Stimulated activated CD8-positive, alpha-beta memory T cell treated with anti-CD3 and anti-CD28 coated beads, Interleukin-2, amount 100 ng/mL, for 1 hour (primary cell): ENCODE results near the gene ARHGEF39.
"Not testable (repeated sequence)": the region's sequence is repeated elsewhere in the genome, so short reads cannot be mapped to it uniquely, and the experiment has no call there.

Source experiments
- DNase-seq, 2 donors: peaks; one replicate each; pipeline ENCODE4 v3.0.0-alpha.2; 2020; ENCODE audit warnings: low read depth in 2 of 2

ARHGEF39 gene

DNA sequence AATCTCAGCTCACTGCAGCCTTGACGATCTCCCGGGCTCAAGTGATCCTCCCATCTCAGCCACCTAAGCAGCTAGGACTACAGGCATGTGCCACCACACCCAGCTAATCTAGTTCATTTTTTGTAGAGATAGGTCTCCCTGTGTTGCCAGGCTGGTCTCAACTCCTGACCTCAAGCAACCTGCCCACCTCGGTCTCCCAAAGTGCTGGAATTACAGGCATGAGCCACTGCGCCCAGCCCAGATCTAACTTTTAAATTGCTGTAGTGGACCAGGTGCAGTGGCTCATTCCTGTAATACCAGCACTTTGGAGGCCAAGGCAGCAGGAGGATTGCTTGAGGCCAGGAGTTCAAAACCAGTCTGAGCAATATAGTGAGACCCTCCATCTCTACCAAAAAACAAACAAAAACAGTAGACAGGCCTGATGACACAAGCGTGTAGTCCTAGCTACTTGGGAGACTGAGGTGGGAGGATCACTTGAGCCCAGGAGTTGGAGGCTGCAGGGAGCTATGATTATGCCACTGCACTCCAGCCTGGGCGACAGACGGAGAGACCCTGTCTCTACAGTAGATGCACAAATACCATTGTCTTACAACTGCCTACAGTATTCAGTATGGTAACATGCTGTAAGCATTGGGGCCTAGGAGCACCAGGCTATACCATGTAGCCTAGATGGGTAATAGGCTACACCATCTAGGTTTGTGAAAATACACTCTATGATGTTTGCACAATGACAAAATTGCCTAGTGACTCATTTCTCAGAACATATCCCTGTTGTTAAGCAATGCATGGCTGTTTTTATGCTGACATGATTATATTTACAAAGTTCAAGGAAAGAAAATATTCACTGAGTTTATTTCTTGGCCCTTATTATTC lies 12.8 kb downstream of the ARHGEF39 start:
- DNase-seq: no peak

DNA sequence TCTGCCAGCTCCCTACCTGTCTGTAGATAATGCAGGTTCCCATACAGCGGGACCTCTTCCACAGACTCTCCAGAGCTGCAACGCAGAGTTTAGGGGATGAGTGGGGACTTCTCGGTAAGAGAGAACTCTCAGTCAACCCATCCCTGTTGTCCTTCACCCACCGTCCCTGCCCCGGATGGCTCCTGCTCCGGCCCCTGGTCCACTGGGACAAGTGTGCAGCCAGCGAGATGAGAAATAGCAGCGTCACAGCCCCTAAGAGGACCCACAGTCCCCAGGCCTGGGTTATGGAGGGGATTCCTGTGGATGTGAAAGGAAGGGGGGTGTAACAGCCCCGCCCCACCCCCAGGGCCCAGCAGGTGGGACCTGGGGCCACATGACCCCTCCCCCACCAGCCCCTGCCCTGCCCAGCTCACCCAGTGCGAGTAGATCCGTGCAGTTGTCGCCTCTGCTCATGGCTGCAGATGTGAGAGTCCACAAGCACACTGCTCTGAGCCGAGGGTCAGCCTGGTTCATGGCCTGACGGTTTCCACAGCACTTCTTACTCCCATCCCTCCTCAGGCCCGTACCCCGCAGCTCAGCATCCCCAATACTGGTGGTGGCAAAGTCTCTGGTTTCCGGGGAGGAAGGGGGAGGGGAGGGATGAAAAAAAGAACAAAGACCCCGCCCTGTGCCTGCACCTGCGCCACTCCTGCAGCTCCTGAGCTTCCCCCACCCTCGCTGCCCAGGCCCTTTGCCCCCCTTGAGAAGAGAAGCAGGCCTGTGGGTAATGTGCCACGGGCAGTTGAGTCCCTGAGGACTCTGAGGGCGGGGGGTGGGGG lies 14.4 kb downstream of the ARHGEF39 start, which contains the start of gene SIT1:
Gene SIT1, minus strand, starts transcription at position 591 of the 818 bp plus-strand sequence. Its CDS starts 78 bp downstream, at position 513.
- no peak for DNase-seq

DNA sequence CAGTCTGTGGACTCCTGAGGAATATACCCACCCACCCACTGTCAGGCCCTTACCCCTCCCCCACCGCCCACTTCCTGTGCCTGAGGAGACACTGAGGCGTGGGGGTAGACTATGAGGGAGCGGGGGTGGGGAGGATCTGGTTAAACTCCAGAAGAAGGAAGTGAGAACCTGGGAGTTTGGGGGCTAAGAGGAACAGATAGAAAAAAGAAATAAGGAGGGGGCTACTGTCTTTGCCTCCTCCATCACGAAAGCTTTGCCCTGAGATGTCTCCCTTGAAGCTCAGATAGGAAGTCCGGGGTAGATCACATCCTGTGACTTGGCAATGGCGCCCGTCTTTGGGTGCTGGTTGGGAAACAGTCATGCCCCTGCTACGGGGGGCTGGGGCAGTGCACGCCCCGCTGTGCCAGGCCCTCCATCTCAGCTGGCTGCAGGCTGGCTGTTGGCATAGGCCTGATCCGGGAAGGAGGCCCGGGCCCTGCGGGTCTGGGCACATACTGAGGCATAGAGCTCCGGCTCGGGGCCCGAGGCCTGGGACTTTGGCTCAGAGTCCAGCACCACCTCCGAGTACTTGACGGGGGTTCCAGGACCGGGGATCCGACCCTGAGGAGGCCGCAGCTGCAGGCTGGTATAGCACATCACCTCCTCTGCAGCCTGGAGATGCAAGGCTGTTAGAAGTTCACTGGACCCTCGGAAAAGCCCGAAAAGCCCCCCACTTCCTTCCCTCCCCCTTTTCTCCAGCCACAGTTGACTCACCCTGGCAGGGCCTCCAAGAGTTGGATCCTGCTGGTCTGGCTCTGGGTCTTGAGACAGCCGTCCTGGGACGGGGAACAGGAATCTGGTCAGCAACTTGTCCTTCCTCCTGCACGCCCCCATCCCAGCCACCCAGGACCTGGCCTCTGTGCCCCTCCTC lies 15.3 kb downstream of the ARHGEF39 start:
- DNase-seq: no peak

DNA sequence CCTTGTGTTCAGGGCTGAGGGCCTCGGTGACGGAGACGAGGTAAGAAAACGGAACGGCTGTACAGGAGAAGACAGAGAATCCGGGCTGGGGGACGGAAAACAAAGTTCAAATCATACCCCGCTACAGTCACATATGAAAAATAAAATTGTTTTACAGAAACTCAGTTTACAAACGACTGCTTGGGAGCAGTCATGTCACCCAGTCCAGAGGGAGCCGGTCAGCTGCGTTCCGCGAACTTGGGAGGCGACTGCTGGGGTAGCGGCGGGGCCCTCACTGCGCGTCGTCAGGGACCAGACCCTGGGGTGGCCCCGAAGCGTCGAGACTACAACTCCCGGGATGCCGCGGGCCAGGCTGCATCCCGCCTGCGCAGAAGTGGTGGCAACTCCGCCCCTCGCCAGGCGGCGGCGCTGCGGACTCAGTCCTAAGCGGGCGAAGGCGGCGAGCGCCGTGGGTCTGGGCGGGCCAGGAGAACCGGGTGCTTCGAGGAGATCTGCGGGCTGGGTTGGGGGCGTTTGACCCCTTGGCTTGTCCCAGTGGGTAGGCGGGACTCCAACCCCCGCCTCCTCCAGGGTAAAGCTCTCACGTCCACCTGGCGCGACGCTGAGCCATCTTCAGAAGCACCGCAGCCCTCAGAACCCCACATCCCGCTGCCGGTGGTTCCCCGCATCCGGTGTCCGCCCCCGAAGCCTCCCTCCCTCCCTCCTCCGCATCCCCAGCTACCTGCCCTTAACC lies 18.3 kb downstream of the ARHGEF39 start:
- DNase-seq: peak; percentile 81 to 83

DNA sequence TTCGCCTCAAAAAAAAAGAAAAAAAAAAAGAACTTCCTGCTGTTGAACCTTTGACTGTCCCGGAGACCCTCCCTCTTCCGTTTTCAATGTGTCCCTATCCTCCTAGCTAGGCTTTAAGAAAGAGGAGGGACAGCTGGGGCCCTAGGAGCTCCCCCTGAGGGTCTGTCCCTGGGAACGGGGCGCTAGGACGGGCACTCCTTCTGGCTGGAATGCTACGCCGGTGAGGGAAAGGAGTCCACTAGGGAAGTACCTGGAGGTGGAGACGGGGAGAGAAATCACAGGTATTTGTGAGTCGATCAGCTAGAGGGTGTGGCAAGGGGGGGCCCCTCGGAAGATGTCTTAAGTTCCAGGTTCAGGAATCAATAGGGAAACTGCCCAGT lies 18.9 kb downstream of the ARHGEF39 start:
- DNase-seq: no peak

DNA sequence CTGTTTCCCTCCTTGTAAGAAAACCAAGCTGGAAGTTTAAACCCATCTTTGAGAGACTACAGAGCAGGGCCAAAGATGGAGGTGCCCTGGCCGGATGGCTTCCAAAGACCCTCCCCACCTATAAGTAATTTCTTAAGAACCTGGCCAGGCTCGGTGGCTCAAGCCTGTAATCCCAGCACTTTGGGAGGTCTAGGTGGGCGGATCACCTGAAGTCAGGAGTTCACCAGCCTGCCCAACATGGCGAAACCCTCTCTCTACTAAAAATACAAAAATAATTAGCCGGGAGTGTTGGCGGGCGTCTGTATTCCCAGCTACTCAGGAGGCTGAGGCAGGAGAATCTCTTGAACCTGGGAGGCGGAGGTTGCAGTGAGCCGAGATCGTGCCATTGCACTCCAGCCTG lies 19.3 kb downstream of the ARHGEF39 start:
- DNase-seq: not testable (repeated sequence)

DNA sequence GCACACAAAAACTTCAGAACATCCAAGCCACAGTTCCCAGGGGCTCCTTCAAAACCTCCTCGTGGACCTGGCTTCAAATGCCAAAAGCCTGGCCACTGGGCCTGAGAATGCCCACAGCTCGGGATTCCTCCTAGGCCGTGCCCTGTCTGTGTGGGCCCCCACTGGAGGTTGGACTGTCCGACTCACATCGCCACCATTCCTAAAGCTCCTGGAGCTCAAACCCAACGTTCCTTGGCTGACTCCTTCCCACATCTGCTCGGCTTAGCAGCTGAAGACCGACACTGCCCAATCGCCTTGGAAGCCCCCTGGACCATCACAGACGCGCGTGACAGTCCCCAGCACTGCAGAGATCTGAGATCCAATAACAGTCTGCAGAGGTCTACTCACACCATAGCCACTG lies 21.9 kb downstream of the ARHGEF39 start:
- no peak for DNase-seq

DNA sequence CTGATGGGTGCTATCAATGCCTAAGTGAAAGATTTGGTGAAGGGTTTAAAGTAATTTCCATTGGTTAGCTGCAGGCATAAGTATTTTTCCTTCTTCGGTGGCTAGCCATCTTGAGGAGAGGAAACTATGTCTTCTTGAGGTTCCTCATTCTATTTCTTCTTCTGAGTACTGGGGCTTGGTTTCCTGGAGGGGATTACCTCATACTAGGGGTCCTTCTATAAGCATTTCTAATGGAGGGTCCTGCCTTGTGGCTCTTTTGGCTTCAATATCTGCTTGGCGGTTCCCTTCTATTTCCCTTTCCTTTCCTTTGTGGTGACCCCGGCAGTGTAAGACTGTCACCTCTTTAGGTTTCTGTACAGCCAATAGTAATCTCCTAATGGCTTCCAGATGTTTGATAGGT lies 23.5 kb downstream of the ARHGEF39 start:
- DNase-seq: not testable (repeated sequence)

DNA sequence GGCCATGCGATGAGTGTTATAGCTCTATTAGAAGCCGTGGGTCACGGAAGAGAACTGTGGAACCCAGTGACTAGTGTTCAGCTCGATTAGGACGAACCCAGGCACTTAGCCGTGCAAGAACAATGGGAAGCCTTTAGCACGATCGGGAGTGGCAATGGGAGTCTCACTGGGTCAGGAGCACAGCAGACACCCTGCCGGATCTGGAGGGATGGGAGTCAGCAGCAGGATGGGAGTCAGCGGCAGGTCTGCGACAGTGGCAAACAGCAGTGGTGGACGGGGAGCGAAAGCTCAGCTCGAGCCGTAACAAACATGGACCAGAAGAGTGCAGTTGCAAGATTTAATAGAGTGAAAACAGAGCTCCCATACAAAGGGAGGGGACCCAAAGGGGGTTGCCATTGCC lies 24.6 kb downstream of the ARHGEF39 start:
- not testable (repeated sequence) for DNase-seq

DNA sequence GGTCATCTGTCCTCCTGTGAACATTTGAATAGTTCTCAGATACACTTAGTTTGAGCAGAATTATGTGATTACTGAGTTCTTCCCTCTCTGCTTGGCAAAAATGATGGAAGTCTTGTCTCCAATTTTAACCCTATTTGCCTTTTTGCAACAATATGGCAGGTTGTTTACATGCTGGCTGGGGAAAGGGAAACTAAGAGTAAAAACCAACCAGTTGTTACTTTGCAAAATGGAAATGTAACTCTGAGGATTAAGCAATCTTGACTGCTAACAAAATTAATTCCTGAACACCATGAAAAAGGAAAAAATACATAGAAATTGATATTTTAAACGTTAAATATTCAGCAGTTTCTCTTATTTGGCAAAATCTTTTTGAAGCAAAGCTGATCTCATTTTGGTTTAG lies 25.4 kb downstream of the ARHGEF39 start:
- DNase-seq: no peak

DNA sequence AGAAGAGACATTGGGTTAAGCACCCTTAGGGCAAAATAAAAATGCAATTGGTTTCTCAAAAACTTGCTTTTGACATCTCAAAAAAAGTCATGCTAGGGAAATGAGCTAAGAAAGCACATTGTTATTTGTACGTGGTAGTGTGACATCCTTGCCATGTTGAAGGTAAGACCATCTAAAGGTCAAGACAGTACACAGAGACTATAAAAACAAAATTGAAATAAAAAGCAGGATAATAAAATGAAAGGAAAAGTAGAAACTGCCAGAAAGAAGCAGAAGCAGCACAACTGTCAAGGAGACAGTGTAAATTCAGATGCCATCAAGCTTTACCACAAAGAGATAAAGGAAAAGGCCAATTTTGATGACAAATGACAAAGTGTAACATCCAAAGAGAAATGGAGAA lies 25.8 kb downstream of the ARHGEF39 start:
- DNase-seq: not testable (repeated sequence)

DNA sequence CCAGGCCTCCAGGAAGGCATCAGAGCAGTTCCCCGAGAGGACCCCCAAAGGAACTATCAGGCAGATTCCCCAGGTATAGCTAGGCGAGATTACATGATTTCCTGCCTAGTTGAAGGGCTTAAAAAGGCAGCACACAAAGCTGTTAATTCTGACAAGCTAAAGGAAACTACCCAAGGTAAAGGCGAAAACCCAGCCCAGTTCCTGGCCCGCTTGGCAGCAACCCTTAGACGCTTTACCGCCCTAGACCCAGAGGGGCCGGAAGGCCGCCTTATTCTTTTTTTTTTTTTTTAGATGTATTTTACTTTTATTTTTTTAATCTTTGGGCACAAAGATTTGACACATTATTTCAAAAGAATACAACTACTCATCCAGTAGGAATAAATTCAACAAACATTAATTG lies 26.2 kb downstream of the ARHGEF39 start:
- not testable (repeated sequence) for DNase-seq

DNA sequence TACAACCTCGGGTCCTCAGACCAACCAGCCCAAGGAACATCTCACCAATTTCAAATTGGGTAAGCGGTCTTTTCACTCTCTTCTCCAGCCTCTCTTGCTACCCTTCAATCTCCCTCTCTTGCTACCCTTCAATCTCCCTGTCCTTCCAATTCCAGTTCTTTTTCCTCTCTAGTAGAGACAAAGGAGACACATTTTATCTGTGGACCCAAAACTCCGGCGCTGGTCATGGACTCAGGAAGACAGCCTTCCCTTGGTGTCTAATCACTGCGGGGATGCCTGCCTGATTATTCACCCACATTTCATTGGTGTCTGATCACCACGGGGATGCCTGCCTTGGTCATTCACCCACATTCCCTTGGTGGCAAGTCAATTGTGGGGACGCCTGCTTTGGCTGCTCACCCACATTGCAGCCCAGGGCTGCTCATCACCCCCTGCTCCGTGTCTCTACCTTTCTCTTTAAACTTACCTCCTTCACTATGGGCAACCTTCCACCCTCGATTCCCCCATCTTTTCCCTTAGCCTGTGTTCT lies 27.5 kb downstream of the ARHGEF39 start:
- DNase-seq: not testable (repeated sequence)

DNA sequence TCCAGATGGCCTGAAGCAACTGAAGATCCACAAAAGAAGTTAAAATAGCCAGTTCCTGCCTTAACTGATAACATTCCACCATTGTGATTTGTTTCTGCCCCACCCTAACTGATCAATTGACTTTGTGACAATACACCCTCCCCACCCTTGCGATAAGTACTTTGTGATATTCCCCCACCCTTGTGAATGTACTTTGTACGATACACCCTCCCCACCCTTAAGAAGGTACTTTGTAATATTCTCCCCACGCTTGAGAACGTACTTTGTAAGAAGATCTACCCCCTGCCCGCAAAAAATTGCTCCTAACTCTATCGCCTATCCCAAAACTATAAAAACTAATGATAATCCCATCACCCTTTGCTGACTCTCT lies 28.1 kb downstream of the ARHGEF39 start:
- not testable (repeated sequence) for DNase-seq

DNA sequence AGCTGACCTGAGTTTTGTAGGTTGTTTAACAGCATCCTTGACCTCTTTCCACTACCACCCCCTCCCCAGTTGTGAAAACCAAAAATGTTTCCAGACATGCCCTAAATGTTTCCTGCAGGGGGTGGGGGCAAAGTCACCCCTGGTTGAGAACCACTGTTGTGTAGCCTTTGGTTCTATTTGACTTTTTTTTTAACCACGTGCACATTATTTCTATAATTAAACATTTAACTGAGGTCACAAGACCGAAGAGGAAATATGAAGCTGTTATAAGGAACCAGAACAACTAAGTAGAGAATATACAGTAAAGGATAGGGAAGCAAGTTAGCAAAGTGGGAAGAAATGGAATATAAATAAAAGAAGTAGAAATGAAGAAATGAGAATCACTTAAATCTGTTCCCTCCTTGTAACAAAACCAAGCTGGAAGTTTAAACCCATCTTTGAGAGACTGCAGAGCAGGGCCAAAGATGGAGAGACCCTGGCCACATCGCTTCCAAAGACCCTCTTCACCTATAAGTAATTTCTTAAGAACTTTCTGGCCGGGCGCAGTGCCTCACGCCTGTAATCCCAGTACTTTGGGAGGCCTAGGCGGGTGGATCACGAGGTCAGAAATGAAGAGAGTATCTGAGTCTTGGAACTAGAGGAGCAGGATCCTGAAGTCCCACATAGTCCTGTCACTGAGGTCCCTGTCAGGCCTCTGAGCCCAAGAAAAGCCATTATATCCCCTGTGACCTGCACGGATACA lies 28.7 kb downstream of the ARHGEF39 start:
- no peak for DNase-seq

DNA sequence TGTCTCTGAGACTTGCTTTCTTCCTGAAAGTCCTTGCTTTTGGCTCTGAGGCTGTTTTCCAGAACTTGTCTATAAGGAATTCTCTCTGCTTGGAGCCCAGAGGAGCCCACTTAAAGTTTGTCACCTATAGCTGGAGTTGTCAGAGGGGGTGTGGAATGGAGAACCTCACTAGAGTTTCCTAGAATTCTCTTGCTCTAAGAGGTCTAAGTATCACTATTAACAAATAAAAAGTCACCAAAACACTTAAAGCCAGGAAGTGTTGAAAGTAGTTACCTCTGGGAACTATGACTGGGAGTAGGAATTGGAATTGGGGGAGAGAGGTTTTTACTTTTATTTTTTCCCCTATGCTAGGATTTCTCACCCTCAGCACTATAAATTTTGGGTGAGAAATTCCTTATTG lies 29.3 kb downstream of the ARHGEF39 start:
- DNase-seq: no peak

DNA sequence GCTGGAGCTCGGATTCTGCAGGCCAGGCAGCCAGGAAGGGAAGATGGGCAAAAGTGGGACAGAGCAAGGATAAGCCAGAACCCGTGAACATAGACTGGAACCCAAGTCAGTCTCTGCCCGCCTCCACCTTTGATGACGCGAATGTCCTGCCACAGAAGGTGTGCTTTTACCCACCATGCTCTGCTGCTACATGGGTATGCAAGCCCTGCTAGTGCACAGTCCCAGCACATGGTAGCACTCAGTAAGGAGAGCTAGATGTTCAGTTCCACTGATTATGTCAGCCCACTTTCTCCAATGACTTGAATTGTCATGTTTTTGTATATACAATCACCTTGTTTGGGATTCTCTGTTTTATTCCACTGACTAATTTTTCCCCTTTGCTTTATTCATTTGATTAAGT lies 35.4 kb downstream of the ARHGEF39 start:
- DNase-seq: no peak

DNA sequence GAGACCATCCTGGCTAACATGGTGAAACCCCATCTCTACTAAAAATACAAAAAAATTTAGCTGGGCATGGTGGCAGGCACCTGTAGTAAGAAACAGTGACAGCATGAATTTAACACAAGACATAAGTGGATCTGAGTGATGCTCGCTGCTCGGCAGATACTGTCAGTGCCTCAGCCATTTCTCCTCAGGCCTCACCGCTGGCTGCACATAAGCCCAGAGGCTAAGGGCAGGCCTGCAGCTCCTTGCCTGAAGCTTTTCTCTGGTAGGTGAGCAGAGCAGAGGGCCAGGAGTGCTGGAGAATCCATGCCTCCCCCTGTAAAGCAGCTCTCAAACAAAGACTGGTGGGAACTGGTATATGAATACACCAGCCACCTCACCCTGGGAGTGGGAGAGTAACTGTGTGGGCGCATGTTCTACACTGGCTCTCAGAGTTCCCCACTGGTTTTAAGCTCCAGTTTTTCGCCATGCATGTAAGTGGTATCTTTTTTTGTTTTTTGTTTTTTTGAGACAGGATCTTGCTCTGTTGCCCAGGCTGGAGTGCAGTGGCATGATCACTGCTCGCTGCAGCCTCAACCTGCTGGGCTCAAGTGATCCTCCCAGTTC lies 36.5 kb downstream of the ARHGEF39 start:
- no peak for DNase-seq

DNA sequence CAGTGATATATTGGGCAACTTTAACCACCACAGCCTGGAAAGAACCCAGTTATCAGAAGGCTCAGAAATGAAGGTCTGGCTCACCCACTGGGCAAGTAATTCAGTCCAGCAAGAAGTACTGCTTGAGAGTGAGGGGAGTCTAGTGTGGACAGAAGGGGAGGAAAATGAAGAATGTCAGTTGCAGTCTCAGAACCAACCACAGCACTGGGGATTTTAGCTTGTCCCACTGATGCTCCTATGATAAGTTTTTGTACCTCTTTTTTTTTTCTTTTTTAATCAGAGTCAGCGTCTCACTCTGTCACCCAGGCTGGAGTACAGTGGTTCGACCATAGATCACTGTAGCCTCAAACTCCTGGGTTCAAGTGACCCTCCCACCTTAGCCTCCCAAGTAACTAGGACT lies 37.4 kb downstream of the ARHGEF39 start:
- no peak for DNase-seq

DNA sequence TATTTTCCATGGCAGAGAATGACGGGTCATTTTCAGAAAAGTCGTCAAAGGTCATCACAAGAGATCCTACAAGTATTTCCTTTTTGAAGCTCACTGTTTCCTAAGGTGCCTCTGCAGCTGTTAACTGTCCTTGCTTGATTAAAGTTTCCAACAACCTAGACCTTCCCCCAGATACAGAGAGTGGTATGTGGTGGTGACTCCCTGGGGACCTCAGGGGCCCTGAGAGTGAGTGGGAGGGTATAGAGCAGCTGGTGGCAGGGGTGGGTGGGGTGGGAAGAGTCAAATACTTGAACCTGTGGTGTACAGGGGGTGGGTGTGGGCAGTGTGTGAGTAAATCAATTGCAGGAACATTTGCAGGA lies 45.2 kb downstream of the ARHGEF39 start:
- no peak for DNase-seq
